Hematopoietic multipotent progenitor cell (in vitro differentiated cells): ENCODE results near the gene ELN. TPM values are rescaled to one million over a fixed set of nuclear protein-coding genes. Genes with fewer than 3 reads are reported as not detected.

ENCODE experiments used
- DNase-seq, 3 donors: peaks; one replicate each; pipeline ENCODE4 v3.0.0-alpha.2; 2011 to 2015; ENCODE audit warnings: low read depth in 2 of 3, low spot score in 2 of 3
- total RNA-seq: library from RNA; depleted of rRNA; stranded (reverse); fragments of >200 nt; gene quantifications from one replicate; pipeline ENCODE4 v1.2.3, GENCODE V29; 2012

The ELN gene
- total RNA-seq, 1 donor, result 27.5 TPM

DNA sequence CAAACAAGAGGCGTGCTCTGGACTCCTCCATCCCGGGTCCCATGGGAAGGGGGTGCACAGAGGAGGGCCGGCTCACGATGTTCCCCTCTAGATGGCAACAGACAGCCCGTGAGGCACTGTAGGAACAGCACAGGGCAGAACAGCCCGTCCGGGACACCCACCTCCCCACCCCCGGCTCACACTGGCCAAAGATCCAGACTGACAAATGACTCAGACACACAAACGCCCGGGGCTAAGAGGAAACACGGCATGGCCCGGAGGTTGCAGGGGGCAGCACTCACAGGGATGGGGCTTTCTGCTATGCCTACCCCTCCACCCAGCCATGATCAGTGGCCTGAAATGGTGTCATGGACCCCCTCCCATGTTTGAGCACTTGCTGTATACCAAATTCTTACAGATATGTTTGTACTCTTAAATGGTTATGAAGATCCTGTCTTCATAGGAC, 4.9 kb upstream of the ELN start:
- peak in 2 of 3 donors; percentile 51 to 54 for DNase-seq

DNA sequence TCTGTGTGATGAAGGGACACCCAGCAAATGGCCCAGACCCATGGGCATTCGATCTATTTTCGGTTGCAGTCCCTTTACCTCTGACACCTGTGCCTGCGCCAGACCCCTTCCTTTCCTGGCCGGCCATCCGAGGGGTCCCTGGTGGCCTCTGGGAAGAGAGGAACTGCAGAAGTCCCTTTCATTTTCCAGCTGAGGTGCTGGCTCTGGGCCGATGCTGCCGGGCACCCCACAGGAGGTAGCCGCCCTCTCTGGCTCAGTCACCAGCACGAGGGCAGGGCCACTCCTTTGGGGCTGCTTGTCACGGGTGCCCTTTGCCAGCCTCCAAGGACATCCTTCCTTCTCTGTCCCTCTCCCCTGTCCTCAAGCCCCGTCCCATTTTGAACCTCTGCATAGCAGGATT, 4.2 kb upstream of the ELN start:
- DNase-seq, result no peak

DNA sequence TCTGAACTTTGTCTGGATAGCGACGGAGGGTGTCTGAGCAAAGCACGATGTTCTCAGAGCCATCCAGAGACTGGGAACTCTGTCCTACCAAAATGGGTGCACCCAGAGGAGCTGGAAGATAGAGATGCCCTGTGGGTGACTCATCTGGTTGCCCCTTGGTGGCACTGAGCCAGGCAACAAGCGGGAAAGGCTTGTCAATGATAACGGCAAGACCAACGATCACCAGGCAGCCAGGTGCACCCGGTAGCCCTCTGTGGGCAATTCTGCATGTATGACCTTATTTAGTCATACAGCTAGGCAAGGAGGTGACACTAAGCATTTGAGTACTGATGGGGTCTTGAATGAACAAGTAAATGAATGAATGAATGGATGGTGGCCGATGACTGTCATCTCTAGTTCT, 2.8 kb upstream of the ELN start:
- peak in 2 of 3 donors; percentile 81 to 93 for DNase-seq

DNA sequence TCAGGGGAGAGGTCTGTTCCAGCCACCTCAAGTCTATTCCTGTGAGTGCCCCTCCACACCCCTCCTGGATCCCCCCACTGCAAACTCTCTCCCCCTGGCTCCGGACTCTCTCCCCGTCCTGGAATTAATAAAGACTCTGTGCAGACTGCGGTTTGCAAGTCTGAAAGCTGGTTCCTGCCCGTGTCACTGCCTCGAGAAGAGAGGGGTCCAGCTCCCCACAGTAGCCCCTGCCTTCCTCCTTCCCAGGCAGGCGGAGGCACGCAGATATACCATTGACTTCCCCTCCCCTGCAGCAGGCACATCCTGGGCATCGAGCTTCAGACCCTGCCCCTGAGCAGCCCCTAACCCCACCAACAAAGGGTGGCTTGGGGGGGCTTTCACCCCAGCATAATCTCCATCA, 2.2 kb upstream of the ELN start:
- peak in 2 of 3 donors; percentile 60 to 88 for DNase-seq

DNA sequence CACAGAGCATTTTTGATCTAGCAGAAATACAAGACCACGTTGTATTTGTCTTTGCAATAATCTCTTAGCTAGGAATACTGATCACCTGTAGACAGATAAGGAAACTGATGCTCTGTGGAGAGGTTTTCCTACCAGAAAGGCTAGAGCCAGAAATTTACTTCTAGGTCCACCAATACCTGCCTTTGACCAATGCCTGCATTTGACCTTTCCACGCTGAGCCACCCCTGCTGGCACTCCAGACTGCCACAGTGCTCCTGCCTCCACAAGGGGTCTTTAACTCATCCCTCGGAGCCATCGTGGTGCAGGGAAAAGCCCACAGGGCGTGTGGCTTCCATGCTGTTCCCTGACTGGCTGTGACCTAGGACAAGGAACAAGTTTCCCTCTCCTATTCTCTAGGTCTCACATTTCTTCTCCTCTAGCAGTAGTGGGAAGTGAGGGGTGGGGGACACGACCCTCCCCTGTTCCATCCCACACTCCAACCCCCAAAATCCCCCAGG, 1.5 kb upstream of the ELN start:
- DNase-seq, result no peak

DNA sequence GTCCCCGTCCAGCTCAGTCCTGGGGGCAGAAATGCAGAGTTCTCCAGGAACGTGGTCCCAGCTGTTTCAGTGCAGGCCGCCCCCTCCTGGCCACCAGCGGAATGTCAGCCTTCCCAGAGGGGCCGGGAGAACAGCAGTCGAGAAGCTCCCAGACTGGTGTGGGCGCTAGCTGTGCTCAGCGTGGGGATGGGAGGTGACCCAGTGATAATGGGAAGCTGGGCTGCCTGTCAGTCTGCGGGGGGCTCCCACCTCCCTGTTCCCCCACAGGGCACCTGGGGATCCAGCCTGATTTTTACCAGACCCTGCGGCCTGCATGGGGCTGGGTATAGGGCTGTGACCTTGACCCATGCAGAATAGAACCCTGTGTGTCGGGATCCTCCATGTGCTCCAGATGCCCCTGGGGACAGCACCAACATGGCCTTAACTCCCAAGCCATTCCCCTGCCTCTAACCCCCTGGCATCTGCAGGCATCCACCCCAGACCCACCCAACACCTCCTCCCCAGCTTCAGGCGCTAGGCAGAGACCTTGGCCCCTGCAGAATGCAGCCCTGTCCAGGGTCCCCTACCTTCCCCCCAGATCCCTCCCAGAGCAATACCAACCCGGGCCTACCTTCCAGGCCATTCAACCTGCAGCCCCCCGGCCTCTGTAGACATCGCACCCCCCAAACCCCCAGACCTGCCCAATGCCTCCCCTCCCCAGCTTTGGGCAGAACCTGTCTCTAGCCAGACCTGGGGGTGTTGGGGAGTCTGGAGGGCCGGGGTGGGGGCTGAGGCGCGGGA, 880 bp upstream of the ELN start:
- DNase-seq, result peak in 2 of 3 donors; percentile 53 to 69

DNA sequence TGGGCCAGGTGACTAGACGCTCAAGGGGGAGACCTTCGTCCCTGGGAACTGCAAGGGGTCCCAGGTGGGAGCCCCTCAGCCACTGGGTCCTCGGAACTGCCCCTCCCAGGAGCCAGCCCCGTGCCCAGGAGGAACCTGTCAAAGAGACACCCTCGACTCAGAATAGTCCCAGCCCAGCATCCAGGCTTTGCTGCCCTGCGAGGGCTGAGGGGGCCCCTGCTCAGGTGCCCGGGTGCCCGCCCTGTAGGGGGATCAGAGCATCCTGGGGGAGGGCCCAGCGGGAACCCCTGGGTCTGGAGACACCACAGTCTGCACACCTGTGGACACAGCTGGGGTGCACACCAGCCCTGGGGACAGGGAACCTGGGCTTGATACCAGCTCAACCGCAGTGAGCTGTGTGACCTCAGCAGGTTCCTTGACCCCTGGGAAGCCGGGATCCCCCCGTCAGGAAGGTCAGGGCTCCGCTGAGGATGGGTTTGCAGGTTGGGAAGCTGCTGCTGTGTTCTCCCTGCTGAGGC, 407 bp downstream of the ELN start:
- no peak for DNase-seq

DNA sequence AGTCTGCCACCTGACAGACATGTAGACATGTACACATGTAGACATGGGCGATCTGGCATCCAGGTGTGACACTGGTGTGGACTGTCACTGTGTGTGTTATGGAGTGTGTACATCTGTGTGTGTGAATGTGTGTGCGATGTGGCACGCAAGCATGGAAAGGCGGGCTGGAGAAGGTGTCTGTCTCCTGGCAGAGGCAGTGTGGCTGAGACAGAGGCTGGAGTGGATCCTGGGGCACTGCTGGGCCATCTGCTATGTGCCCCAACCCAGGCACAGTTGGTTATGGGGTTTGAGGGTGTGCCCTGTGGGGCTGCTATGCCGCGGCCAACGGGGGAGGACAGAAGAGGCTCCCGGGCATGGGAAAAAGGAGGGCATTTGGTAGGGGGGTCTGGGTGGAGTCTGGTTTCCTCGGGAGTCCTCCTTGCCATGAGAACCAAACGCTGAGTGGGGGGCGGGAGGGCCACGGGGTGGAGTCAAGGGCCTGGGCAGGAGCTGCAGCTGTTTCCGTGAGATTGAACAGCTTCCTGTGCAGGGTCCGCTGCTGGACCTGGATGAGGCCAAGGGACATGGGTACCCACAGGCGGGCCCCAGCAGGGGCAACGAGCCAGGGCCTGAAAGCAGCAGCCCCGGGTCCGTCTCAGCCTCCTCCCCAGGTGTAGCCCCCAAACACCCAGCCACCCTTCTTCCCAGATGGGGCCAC, 1.3 kb downstream of the ELN start:
- DNase-seq, result peak in 2 of 3 donors; percentile 75 to 85

DNA sequence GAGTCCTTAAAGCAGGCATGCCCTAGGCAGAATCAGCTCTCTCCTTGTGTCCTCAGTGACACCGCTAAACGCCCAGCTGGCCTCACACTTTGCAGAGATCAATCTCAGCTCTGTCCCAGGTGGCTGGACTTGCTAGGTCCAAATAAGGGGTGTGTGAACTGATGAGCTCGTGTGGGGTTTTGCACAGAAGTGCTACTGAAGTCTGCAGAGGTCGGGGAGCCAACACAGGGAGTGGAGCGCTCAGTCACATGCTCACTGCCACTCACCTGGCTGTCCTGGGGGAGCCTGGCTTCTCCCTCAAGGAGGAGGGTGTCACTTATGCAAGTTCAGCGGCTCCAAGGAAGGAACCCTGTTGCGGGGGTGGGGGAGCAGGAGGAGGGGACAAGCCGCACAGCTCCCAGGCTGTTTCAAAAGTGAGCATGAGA, 2.0 kb downstream of the ELN start:
- DNase-seq, result no peak

DNA sequence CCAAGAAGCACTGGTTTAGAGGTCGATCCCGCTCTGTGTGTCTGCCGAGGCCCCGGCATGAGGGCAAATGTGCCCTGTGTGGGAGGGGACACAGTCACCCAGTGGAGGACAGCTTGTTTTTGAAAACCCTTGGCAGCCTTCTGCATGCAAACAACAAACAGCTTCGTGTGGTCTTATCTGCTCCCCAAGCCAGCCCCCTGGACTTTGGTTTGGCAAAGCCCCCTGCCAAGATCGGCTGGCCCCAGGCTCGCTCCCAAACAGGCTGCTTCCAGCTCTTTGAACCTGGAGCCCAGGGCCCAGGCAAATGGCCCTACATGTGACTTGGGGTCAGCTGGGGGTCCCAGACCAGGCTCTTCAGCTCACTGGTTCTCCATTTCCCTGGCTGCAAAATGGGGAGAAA, 2.9 kb downstream of the ELN start:
- no peak for DNase-seq

DNA sequence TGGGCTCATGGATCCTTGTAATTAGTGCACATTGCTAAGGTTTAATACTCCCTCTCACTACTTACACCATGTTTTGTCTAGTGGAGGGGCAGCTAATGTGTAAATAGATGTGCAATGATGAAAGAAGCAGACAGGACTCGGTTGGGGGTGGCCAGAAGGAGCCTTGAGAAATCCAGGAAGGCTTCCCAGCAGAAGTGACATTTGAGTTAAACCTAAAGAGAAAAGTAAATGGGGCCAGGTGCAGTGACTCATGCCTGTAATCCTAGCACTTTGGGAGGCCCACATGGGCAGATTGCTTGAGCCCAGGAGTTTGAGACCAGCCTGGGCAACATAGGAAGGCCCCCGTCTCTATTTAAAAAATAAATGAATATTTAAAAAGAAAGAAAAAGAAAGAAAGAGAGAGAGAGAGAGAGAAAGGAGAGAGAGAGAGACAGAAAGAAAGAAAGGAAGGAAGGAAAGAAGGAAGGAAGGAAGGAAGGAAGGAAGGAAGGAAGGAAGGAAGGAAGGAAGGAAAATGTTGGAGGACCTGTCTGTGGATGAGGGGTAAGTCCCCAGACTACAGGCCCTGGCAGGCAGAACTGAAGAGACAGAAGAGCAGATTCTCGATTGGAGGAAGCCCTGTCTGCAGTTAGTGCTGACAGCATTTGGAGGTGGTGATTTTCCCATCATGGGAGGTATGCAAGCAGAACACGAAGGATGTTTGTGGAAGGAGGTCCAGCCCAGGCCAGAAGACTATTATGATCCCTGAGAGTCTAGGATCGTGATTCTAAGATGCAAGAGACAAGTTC, 3.6 kb downstream of the ELN start:
- no peak for DNase-seq

GRCh38 chr7:74032191-74032490, 4.2 kb downstream of the ELN start:
- no peak for DNase-seq

DNA sequence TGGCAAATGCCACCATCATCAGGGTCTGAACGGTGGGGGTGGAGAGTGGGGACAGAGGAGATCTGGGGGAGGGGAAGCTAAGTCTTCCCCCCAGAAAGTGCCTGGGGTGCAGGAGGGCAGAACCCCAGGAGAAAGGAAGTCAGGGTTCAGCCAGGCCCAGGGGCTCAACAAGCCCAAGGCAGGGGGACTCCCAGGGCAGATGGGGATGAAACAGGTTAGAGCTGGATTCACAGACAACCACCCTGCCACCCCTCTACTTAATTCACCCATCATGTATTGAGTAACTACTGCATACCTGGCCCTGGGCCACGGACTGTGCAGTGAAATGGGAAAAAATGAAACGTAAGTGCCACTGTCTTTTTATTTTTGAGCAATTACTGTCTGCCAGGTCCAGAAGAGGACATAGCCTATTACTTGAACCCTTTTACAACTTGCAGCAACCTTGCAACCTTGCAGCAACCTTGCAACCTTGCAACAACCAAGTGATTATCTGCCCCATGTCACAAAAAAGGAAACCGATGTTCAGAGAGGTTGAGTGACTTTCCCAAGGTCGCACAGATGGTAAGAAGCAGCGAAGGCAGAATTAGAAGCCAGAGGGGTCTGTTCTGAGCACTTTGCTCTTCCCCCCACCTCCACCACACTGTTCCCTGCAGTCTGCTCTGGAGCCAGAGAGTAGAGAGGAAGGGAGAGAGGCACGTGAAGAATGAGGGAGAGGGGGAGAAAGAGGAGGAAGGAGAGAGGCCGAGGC, 4.8 kb downstream of the ELN start:
- no peak for DNase-seq

GRCh38 chr7:74033372-74034311, 5.7 kb downstream of the ELN start:
- no peak for DNase-seq

DNA sequence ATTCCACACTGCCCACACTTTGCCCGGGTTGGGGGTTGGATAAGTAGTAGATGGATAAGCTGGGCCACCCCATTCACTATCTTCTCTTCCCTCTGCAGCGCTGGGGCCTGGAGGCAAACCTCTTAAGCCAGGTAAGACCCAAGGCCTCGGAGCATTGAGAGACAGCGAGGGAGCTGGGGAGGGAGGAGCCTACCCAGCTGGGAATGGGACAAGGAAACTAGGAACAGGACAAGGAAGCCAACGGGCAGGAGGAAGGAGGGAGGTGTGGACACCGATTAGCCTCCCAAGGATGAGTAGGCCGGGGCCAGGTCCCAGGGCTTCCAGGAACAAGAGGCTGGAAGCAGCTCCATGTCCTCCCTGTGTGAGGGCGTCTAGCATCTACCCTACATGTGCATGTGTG, 9.6 kb downstream of the ELN start:
- no peak for DNase-seq

GRCh38 chr7:74038194-74038961, 10.4 kb downstream of the ELN start:
- DNase-seq, result no peak

GRCh38 chr7:74039337-74039736, 11.4 kb downstream of the ELN start:
- DNase-seq, result no peak

DNA sequence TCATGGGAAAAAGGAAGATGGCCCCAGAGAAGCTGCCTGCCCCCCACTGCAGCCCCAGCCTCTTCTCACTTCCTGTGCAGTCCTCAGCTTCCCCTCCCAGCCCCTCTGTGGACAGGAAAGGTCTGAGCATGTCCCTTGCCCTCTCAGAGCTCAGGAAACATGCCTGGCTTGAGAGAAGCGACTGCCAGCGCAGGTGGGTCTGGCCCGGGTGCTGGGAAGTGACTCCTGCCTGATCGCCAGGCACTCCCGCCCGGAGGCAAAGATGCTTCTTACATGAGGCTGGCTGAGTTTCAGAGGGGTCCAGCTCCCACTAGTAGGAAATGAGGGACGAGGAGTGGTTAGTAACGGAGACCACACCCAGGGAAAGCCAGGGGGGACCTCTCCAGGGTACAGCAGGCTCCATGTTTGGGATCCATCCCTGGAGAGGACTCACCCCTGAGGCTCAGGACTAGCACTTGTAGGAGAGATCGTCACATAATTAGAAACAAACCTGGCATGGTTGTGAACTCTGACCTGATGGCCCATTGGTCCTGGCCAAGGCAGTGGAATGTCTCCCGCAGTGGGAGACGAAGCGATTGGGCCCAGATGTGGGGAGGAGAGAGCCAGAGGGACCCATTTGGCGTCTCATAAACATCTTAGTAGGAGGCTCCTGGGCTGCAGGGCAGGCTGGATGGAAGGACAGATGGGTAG, 12.3 kb downstream of the ELN start:
- no peak for DNase-seq
